ENCODE data around the gene PRPF18.

DNA sequence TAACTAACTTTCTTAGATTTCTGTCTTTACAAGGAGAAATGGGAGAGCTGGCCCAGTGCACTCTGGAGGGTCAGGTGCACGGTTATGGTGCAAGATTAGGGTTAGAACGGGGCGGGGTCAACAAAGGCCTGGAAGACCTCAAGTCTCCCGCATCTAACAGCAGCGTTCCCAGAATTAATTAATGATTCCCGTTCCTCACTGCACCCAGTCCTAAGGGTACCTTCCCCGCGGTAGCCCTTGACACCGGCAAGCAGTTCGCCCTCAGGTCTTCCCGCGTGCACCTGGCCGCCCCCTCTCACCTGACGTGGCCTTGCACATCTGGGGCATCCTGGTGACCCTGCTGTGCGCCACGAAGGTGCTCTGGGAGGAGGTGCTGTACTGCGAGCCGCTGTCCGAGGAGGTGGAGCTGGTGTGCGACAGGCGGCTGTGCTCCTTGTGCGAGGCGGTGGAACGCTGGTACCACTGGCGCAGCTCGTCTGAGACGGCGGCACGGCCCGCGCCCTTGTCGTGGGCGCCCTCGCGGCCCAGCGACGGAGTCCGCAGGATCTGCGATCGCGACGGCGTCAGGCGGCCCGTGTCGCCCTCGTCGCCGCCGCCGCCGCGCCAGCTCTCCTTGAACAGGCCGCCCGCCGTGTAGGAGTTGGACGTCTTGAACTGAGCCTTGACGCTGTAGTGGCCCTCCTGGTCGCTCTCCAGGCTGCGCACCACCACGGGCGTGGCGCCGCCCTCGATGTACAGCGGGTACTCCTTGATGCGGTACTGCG is 69.8 kb downstream of the PRPF18 start:
- TF ChIP-seq, protein P1, sequence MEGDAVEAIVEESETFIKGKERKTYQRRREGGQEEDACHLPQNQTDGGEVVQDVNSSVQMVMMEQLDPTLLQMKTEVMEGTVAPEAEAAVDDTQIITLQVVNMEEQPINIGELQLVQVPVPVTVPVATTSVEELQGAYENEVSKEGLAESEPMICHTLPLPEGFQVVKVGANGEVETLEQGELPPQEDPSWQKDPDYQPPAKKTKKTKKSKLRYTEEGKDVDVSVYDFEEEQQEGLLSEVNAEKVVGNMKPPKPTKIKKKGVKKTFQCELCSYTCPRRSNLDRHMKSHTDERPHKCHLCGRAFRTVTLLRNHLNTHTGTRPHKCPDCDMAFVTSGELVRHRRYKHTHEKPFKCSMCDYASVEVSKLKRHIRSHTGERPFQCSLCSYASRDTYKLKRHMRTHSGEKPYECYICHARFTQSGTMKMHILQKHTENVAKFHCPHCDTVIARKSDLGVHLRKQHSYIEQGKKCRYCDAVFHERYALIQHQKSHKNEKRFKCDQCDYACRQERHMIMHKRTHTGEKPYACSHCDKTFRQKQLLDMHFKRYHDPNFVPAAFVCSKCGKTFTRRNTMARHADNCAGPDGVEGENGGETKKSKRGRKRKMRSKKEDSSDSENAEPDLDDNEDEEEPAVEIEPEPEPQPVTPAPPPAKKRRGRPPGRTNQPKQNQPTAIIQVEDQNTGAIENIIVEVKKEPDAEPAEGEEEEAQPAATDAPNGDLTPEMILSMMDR (IDR thresholded peaks at IDR 0.05): no peak
- TF ChIP-seq POLR2A (IDR thresholded peaks at IDR 0.05): no peak
